Neutrophil (primary cell): ENCODE measurements around the gene IL2RA.

Experiments
- H3K27ac ChIP-seq: fragments of 200-600 bp; sonication (generic); 2 replicates; pipeline ENCODE4 v1.5.1; 2016; ENCODE audit warnings: mild to moderate bottlenecking, moderate library complexity
- H3K27me3 ChIP-seq: fragments of 200-600 bp; sonication (generic); 2 replicates; pipeline ENCODE4 v1.6.0; 2016; ENCODE audit warnings: mild to moderate bottlenecking
- H3K36me3 ChIP-seq: fragments of 200-600 bp; sonication (generic); 2 replicates; pipeline ENCODE4 v1.5.1; 2017
- H3K4me1 ChIP-seq, 2 experiments: fragments of 200-600 bp in 1 of 2; sonication (generic) in 1 of 2; 1 replicate in 1 of 2; 2 replicates in 1 of 2; pipeline versions ENCODE4 v1.5.1 to v1.6.1; 2013 to 2016; ENCODE audit warnings: low read depth in 1 of 2, low read length in 1 of 2, mild to moderate bottlenecking in 1 of 2, moderate library complexity in 1 of 2; ENCODE audit not compliant: control insufficient read depth in 1 of 2, insufficient read depth in 1 of 2
- H3K4me3 ChIP-seq, 2 experiments: fragments of 200-600 bp in 1 of 2; sonication (generic) in 1 of 2; 1 replicate in 1 of 2; 2 replicates in 1 of 2; pipeline ENCODE4 v1.5.1; 2013 to 2016; ENCODE audit warnings: low read depth in 1 of 2, low read length in 1 of 2, mild to moderate bottlenecking in 1 of 2, moderate library complexity in 1 of 2
- H3K9me3 ChIP-seq: fragments of 200-600 bp; sonication (generic); 2 replicates; pipeline ENCODE4 v1.5.1; 2016
- TF ChIP-seq, protein P1 (sequence below): fragments of 200-600 bp; sonication (generic); IDR thresholded peaks from 2 replicates; pipeline ENCODE4 v1.5.1; 2016; ENCODE audit warnings: antibody characterized with exemption

IL2RA gene

DNA sequence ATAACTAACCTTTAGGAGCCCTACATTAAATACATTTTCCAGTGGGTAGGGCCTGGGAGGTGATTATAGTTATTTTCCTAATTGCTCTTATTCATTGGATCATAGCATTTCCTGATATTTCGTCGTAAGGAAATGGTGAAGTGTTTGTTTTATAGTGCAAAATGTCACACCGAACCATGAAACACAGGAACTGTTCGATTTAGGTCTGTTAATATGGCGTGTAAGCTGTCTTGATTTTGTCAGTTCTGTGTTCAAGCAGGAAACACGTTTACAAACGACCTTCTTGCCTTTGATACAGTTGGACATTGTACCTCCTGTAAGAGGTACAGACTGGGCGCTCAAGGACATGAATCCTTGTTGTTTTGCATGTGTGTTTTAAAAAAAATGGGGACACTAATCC is 41.4 kb upstream of the IL2RA start:
- no peak overlapping the region for H3K27ac ChIP-seq

DNA sequence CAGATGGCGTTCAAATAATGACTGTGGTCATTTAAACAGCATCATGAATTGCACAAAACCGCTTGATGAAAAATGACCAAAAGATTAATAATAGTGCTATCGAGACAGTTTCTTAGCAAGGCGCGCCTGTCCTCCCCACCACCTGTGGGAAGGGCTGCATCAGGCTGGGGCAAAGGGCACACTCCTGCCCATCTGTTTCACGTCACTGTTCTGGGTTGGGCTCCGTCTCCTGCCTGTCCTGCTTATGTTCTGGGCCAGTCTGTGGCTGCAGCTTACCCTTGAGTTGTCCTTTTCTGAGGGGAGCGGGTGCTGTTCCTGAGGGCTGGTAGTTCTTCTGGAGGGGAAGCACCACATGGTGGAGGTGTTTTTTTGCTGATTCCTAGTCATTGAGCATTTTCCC is 40.0 kb upstream of the IL2RA start:
- no peaks in the 10 kb centered on the region for H3K9me3 ChIP-seq
- H3K4me3 ChIP-seq = no peak overlapping the region
- H3K27me3 ChIP-seq = no peaks in the 10 kb centered on the region
- H3K4me1 ChIP-seq = no peaks in the 10 kb centered on the region
- TF ChIP-seq, protein P1, sequence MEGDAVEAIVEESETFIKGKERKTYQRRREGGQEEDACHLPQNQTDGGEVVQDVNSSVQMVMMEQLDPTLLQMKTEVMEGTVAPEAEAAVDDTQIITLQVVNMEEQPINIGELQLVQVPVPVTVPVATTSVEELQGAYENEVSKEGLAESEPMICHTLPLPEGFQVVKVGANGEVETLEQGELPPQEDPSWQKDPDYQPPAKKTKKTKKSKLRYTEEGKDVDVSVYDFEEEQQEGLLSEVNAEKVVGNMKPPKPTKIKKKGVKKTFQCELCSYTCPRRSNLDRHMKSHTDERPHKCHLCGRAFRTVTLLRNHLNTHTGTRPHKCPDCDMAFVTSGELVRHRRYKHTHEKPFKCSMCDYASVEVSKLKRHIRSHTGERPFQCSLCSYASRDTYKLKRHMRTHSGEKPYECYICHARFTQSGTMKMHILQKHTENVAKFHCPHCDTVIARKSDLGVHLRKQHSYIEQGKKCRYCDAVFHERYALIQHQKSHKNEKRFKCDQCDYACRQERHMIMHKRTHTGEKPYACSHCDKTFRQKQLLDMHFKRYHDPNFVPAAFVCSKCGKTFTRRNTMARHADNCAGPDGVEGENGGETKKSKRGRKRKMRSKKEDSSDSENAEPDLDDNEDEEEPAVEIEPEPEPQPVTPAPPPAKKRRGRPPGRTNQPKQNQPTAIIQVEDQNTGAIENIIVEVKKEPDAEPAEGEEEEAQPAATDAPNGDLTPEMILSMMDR = no peak
- no peak overlapping the region for H3K27ac ChIP-seq
- peaks cover 61% of the 10 kb centered on the region for H3K36me3 ChIP-seq

More for the DNA sequence above, 41.4 kb upstream of the IL2RA start:
- no peaks in the 10 kb centered on the region for H3K9me3 ChIP-seq
- no peak overlapping the region for H3K4me3 ChIP-seq
- no peaks in the 10 kb centered on the region for H3K27me3 ChIP-seq
- TF ChIP-seq, protein P1 = no peak
- H3K4me1 ChIP-seq = peaks cover 4 to 6% of the 10 kb centered on the region in 2 experiments
- H3K36me3 ChIP-seq = peaks cover 63% of the 10 kb centered on the region

DNA sequence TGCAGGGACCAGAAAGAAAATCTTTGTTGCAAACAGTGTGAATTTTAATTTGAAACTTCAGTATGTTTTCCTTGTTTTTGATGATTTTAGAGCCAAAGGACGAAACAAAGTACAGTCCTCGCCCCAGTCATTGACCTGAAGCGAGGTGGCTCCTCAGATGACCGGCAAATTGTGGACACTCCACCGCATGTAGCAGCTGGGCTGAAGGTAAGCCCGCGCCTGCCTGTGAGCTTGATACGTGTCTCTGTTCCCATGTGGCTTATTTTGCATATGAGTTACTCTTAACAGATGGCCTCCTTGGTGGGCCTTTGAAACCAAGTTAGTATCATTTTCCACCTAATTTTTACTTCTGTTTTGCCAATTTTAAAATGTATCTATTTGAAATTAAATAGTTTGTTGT is 39.0 kb upstream of the IL2RA start:
- Histone ChIP-seq H3K27me3 (no peaks in the 10 kb centered on the region), H3K36me3 (peaks cover 56% of the 10 kb centered on the region), H3K27ac (no peak overlapping the region), H3K9me3 (no peaks in the 10 kb centered on the region), H3K4me3 (no peak overlapping the region), H3K4me1 (no peaks in the 10 kb centered on the region)
- TF ChIP-seq, protein P1 = no peak

DNA sequence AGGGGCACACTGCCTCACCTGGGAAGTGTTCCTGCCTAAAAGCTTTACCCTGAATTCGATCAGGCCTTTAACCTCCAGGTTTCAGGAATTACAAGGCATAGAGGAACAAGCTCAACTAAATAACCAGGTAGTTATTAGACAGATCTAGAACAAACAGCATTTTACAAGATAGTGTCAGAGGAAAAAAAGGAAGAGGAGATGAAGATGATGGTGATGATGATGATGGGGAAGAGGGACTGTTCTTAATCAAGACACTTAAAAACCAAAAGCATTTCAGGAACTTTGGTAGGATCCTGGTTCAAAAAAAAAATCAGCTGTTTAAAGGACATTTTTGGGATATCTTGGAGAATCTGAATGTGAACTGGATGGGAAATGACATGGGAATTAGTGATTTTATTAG is 38.2 kb upstream of the IL2RA start:
- no peak overlapping the region for H3K4me3 ChIP-seq
- TF ChIP-seq, protein P1 = no peak
- no peaks in the 10 kb centered on the region for H3K4me1 ChIP-seq
- no peaks in the 10 kb centered on the region for H3K27me3 ChIP-seq
- H3K9me3 ChIP-seq = no peaks in the 10 kb centered on the region
- H3K27ac ChIP-seq = no peak overlapping the region
- peaks cover 51% of the 10 kb centered on the region for H3K36me3 ChIP-seq

DNA sequence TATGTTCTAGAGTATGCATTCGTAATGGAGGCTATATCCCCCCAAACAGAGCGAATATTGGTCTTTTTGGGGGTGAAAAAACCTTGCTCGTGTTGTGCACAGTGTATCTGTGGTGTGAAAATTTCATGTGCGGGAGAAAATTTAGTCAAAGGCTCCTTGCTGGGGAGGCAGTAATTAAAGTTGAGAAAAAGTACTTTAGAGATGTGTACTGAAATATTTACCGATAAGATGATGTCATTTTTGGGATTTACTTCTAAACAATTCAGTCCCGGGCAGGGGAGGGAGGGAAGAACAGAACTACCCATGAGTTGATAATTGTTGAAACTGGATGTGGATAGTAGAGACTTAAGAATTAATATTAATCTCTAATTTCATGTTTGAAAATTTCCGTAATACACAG is 36.0 kb upstream of the IL2RA start:
- H3K4me1 ChIP-seq = peaks cover 12 to 22% of the 10 kb centered on the region in 2 experiments

More for the DNA sequence above, 36.0 kb upstream of the IL2RA start:
- Histone ChIP-seq H3K36me3 (peaks cover 34% of the 10 kb centered on the region), H3K9me3 (no peaks in the 10 kb centered on the region), H3K27ac (no peak overlapping the region), H3K27me3 (no peaks in the 10 kb centered on the region), H3K4me3 (no peak overlapping the region)
- TF ChIP-seq, protein P1 = no peak
